GM21576 (cell line): ENCODE results near the gene TRIM33.
A peak's percentile ranks its signal among the peaks of the same experiment; 100 is the strongest.

Experiments
- ATAC-seq: cut with Tn5 transposase; IDR thresholded peaks from one replicate; pipeline ENCODE4 v1.9.1; 2021; ENCODE audit warnings: mild to moderate bottlenecking, moderate library complexity; ENCODE audit not compliant: unreplicated experiment

The TRIM33 gene

GRCh38 chr1:114359791-114360190, 151.2 kb downstream of the TRIM33 start:
- no peak for ATAC-seq

GRCh38 chr1:114355240-114355639, 155.8 kb downstream of the TRIM33 start:
- ATAC-seq: no peak

- peak; percentile 58 for ATAC-seq
These were observed 157.7 kb downstream of the TRIM33 start for GRCh38 chr1:114353262-114353661.

- no peak for ATAC-seq
These were observed 158.2 kb downstream of the TRIM33 start for GRCh38 chr1:114352797-114353196.

- ATAC-seq: no peak
These were observed 160.1 kb downstream of the TRIM33 start for GRCh38 chr1:114350731-114351445.

- ATAC-seq: no peak
These were observed 161.0 kb downstream of the TRIM33 start for GRCh38 chr1:114349891-114350605.

GRCh38 chr1:114347431-114348209, 163.4 kb downstream of the TRIM33 start:
- no peak for ATAC-seq

GRCh38 chr1:114346480-114347029, 164.4 kb downstream of the TRIM33 start:
- peak; percentile 99 for ATAC-seq

- ATAC-seq: peak; percentile 19
These were observed 165.0 kb downstream of the TRIM33 start for GRCh38 chr1:114345930-114346479.

GRCh38 chr1:114344656-114345055, 166.3 kb downstream of the TRIM33 start:
- no peak for ATAC-seq
